Cardiac muscle cell (in vitro differentiated cells and primary cell): ENCODE measurements around the gene CACNG6. TPM values are rescaled to one million over a fixed set of nuclear protein-coding genes. Genes with fewer than 3 reads are reported as not detected.

Source experiments
- DNase-seq, 2 donors: peaks; one replicate each; pipeline versions ENCODE4 v3.0.0 to v3.0.0-alpha.2; 2010 to 2017; ENCODE audit warnings: low read depth in 1 of 2, low spot score in 1 of 2
- H3K27ac ChIP-seq: fragments of 200-600 bp; sonication (generic); 2 replicates; pipeline ENCODE4 v1.5.1; 2016
- H3K27me3 ChIP-seq: fragments of 200-600 bp; sonication (generic); 2 replicates; pipeline ENCODE4 v1.6.0; 2016; ENCODE audit warnings: control low read depth
- H3K36me3 ChIP-seq: fragments of 200-600 bp; sonication (generic); 2 replicates; pipeline ENCODE4 v1.5.1; 2016; ENCODE audit warnings: control low read depth
- H3K4me1 ChIP-seq: fragments of 200-600 bp; sonication (generic); 2 replicates; pipeline ENCODE4 v1.8.1; 2017; ENCODE audit warnings: low read depth, mild to moderate bottlenecking, mixed run types
- H3K4me3 ChIP-seq: fragments of 200-600 bp; sonication (generic); 2 replicates; pipeline ENCODE4 v1.5.1; 2016; ENCODE audit warnings: mild to moderate bottlenecking
- H3K9me3 ChIP-seq: fragments of 200-600 bp; sonication (generic); 2 replicates; pipeline ENCODE4 v1.5.1; 2017; ENCODE audit warnings: low read depth, mild to moderate bottlenecking, control low read depth
- CTCF ChIP-seq: IDR thresholded peaks from 2 replicates; pipeline ENCODE4 v1.5.1; 2012; ENCODE audit warnings: low read depth, mild to moderate bottlenecking, low read length
- polyA plus RNA-seq: library from polyadenylated mRNA; unstranded; fragments of >200 nt; fragmentation: Nextera tagmentation; extraction: Ambion mirVana; gene quantifications from 2 replicates; pipeline ENCODE4 v1.2.1, GENCODE V29; 2016
- total RNA-seq: library from RNA; depleted of rRNA; stranded (reverse); fragments of >200 nt; gene quantifications from 2 replicates; pipeline ENCODE4 v1.2.3, GENCODE V29; 2016

CACNG6 gene
- total and polyA plus RNA-seq, 2 experiments from 2014 or later, result 30.6 to 73.1 TPM

DNA sequence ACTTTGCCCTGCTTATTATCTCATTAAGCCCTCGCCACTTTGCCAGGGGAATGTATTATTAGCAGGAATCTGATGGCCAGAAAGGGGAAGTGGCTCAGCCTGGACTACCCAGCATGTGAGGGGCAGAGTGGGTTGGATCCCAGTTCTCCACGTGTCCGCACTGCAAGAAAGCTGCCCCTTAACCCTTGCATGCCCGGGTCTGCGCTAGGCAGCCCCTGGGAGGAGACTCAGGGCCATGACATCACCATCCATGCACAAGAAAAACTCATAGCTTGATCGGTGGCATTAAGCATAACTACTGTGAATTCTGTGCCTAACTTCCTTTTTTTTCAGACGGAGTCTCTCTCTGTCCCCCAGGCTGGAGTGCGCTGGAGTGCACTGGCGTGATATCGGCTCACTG is 19.8 kb upstream of the CACNG6 start:
- DNase-seq, result no peak
- Histone ChIP-seq H3K36me3 (no peaks in the 10 kb centered on the region), H3K4me3 (no peak overlapping the region), H3K27me3 (no peaks in the 10 kb centered on the region), H3K27ac (no peak overlapping the region), H3K9me3 (no peaks in the 10 kb centered on the region), H3K4me1 (no peaks in the 10 kb centered on the region)
- no peak for TF ChIP-seq CTCF

GRCh38 chr19:53977429-53977990 is 13.9 kb upstream of the CACNG6 start:
- TF ChIP-seq CTCF, result no peak
- H3K27ac ChIP-seq, result peak overlapping the region; percentile 61
- H3K27me3 ChIP-seq, result no peaks in the 10 kb centered on the region
- H3K9me3 ChIP-seq, result no peaks in the 10 kb centered on the region
- H3K4me1 ChIP-seq, result peaks cover 5% of the 10 kb centered on the region
- H3K36me3 ChIP-seq, result no peaks in the 10 kb centered on the region
- peak overlapping the region; percentile 37 for H3K4me3 ChIP-seq
- peak; percentile 91 to 94 for DNase-seq

DNA sequence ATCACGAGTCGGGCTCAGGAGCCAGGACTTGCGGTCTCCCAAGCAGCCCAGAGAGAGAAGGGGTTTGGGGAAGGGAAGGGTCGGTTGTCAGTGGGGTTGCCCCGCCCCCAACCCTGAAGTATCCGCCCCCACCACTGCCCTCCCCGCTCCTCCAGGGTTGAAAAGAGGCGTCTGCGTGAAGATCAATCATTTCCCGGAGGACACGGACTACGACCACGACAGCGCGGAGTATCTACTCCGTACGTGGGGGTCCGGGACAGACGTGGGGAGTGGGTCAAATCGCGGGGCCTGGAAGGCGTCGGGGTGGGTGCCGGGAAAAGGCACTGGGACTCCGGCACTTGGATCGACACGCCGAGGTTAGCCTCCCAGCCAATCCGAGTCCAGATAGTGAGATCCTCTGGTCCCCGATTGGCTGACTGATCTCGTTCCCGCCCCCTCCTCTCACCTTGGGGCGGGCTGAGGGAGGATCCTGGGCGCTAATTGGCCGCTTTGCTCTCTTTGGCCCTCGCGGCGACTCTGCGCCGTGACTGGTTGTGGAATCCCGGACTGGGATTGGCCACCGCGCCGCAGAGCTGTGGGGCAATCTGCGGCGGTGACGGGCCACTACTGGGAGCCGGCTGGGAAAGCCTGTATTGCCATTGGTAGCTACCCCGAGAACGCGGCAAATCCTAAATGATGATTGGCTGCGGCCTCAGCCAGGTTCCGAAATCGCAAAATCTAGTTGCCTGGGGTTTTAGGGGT is 13.3 kb upstream of the CACNG6 start:
- no peaks in the 10 kb centered on the region for H3K9me3 ChIP-seq
- no peaks in the 10 kb centered on the region for H3K27me3 ChIP-seq
- H3K27ac ChIP-seq, result peak overlapping the region; percentile 61
- peaks cover 5% of the 10 kb centered on the region for H3K4me1 ChIP-seq
- no peak for TF ChIP-seq CTCF
- peak overlapping the region; percentile 37 for H3K4me3 ChIP-seq
- DNase-seq, result peak; percentile 97 to 99
- H3K36me3 ChIP-seq, result no peaks in the 10 kb centered on the region

DNA sequence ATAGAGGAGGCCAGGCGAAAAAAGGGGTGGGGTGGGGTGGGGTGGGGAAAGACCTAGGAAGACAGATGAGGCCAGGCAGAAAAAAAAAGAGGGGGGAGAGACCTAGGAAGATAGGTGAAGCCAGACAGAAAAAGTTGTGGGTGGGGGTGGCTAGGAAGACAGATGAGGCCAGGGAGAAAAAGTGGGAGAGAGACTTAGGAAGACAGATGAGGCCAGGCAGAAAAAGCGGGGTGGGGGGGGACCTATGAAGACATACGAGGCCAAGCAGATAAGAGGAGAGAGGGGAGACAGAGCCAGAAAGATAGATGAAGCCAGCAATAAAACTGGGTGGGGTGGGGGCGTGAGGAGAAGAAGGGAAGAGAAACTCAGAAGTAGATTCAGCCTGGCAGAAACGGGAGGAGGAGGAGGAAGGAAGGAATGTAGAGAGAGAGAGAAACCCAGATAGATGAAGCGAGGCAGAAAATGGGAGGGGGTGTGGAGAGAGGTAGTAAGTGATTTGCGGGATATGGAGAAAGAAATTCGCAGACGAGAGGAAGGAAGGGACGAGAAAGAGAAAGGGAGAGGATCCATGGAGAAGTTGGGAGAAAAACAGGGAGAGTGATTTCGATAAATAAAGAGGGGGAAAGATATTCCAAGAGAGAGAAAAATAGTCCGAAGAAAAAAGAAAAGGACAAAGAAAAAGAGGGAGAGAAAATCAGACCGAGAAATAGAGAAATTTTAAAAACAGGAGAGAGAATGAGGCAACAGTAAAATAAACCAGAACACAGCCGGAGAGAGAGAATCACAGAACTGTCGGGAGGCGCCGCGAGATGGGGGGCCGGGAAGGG is 12.2 kb upstream of the CACNG6 start:
- DNase-seq, result no peak
- H3K36me3 ChIP-seq, result no peaks in the 10 kb centered on the region
- peak overlapping the region; percentile 23 for H3K4me3 ChIP-seq
- no peak for TF ChIP-seq CTCF
- H3K27ac ChIP-seq, result no peak overlapping the region
- no peaks in the 10 kb centered on the region for H3K27me3 ChIP-seq
- no peaks in the 10 kb centered on the region for H3K9me3 ChIP-seq
- H3K4me1 ChIP-seq, result peaks cover 5% of the 10 kb centered on the region

DNA sequence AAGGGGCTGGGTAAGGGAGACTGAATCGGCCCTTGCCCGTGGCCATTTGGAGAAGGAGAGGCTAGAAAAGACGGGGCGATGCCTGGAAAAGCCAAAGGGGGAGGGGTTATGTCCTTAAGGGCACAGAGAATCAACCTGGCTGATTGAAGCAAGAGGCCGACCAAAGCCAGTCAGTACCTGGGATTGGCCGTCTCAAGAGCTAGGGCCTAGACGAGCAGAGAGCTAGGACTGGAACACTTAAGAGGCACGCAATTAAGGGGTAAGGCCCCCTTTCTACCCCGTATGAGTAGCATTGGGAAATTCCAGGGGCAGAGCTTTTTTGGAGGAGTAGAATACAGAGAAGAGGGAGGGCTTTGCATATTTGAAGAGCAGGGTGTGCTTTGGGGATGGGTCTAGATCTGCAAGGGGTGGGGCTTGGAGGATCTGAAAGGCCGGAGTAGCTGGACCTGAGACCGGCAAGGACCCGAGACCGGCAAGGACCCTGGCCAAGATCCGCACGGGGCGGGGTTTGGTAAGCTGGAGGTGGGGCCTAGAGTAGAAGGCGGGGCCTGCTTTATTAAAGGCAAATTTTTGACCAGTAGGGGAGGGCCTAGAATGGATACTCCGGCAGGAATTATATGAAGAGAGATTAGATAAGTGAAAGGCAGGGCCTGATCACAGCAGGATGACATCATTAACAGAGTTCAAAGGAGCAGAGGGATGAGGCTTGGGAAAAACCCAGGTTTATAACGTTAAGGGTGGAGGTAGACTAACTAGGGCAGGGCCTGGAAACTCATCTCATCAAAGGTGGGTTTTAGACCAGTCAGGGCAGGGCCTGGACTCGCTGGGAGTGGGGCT is 10.7 kb upstream of the CACNG6 start:
- H3K4me3 ChIP-seq, result peak overlapping the region; percentile 23
- no peaks in the 10 kb centered on the region for H3K27me3 ChIP-seq
- no peak for TF ChIP-seq CTCF
- peak overlapping the region; percentile 57 for H3K27ac ChIP-seq
- H3K36me3 ChIP-seq, result no peaks in the 10 kb centered on the region
- peaks cover 5% of the 10 kb centered on the region for H3K4me1 ChIP-seq
- DNase-seq, result peak; percentile 72 to 94
- H3K9me3 ChIP-seq, result no peaks in the 10 kb centered on the region
